Measurements from ENCODE around the gene KNTC1.
"Not testable (repeated sequence)": the region's sequence is repeated elsewhere in the genome, so short reads cannot be mapped to it uniquely, and the experiment has no call there.

The KNTC1 gene

GRCh38 chr12:122495258-122495657 lies 31.8 kb upstream of the KNTC1 start:
- Histone ChIP-seq H3K36me3 (ENCODE audit: insufficient read depth, low read length) (peaks cover 26% of the 10 kb centered on the region), H3K9ac (ENCODE audit: low read length) (no peak overlapping the region), H3K27me3 (ENCODE audit: control insufficient read depth in 1 of 2, insufficient read depth in 2 of 2, low read length in 2 of 2) (no peaks in the 10 kb centered on the region), H3K9me3 (ENCODE audit: low read length) (no peaks in the 10 kb centered on the region), H3K4me1 (ENCODE audit: insufficient read depth, low read length) (peaks cover 21% of the 10 kb centered on the region), H3K4me3 (ENCODE audit: low read depth in 1 of 2, low read length in 2 of 2) (no peak overlapping the region), H3K27ac (ENCODE audit: low read depth, low read length) (no peak overlapping the region)

- peak overlapping the region; percentile 86 for H3K9ac ChIP-seq (ENCODE audit: low read length)
- peaks cover 25% of the 10 kb centered on the region for H3K4me1 ChIP-seq (ENCODE audit: insufficient read depth, low read length)
- peak overlapping the region; percentile 93 for H3K27ac ChIP-seq (ENCODE audit: low read depth, low read length)
- no peaks in the 10 kb centered on the region for H3K9me3 ChIP-seq (ENCODE audit: low read length)
- H3K36me3 ChIP-seq (ENCODE audit: insufficient read depth, low read length) = peaks cover 24% of the 10 kb centered on the region
- no peaks in the 10 kb centered on the region for H3K27me3 ChIP-seq (ENCODE audit: control insufficient read depth in 1 of 2, insufficient read depth in 2 of 2, low read length in 2 of 2)
- peak overlapping the region; percentile 84 to 92 for H3K4me3 ChIP-seq (ENCODE audit: low read depth in 1 of 2, low read length in 2 of 2)
These were observed 26.9 kb upstream of the KNTC1 start for GRCh38 chr12:122499991-122500684.

DNA sequence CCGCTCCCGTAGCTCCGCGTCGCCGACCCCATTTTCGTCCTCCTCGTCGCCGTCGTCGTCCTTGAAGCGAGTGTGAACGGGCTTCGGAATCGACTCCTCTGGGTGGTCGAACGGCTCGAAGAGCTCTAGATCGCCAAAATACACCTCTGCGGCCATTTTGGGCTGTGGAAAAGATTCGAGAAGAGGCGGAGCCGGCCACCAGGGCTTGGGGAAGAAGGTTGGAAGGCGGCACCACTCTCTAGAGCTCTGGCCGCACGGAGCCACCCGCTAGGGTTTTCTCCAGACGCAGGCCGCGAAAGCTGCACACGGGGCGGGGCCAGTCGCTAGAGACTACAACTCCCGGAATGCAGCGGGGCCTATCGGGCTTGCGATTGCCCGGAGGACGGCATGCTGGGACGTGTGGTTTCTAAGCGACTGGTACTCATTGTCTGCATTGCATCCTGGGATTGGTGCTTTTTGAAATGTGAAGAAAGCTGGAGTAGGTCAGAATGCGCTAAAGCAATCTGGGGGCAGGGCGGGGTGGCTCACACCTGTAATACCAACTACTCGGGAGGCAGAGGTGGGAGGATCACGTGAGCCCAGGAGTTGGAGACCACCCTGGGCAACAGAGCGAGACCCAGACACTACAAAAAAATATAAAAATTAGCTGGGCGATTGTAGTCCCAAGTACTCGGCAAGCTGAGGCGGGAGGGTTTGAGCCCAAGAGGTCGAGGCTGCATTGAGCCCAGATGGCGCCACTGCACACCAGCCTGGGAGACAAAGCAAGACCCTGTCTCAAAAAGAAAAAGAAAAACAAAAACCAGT lies 26.2 kb upstream of the KNTC1 start, which contains the start of gene ZCCHC8:
Gene ZCCHC8 (minus strand): TSS at position 248 of the 804 bp plus-strand sequence. CDS start 92 bp downstream, at position 156.
- peak within 1 kb of the TSS; percentile 86 for H3K9ac ChIP-seq (ENCODE audit: low read length)
- H3K4me3 ChIP-seq (ENCODE audit: low read depth in 1 of 2, low read length in 2 of 2) = peak within 1 kb of the TSS; percentile 84 to 92
- H3K36me3 ChIP-seq (ENCODE audit: insufficient read depth, low read length) = peaks cover 26% of the 10 kb centered on the region
- H3K9me3 ChIP-seq (ENCODE audit: low read length) = no peaks in the 10 kb centered on the region
- H3K4me1 ChIP-seq (ENCODE audit: insufficient read depth, low read length) = peaks cover 25% of the 10 kb centered on the region
- peak within 1 kb of the TSS; percentile 93 for H3K27ac ChIP-seq (ENCODE audit: low read depth, low read length)
- H3K27me3 ChIP-seq (ENCODE audit: control insufficient read depth in 1 of 2, insufficient read depth in 2 of 2, low read length in 2 of 2) = no peaks in the 10 kb centered on the region

GRCh38 chr12:122501489-122501989 lies 25.5 kb upstream of the KNTC1 start:
- Histone ChIP-seq H3K4me3 (ENCODE audit: low read depth in 1 of 2, low read length in 2 of 2) (peak overlapping the region; percentile 42 to 92), H3K27me3 (ENCODE audit: control insufficient read depth in 1 of 2, insufficient read depth in 2 of 2, low read length in 2 of 2) (no peaks in the 10 kb centered on the region), H3K9ac (ENCODE audit: low read length) (no peak overlapping the region), H3K27ac (ENCODE audit: low read depth, low read length) (peak overlapping the region; percentile 93), H3K9me3 (ENCODE audit: low read length) (no peaks in the 10 kb centered on the region), H3K4me1 (ENCODE audit: insufficient read depth, low read length) (peaks cover 25% of the 10 kb centered on the region), H3K36me3 (ENCODE audit: insufficient read depth, low read length) (peaks cover 33% of the 10 kb centered on the region)

GRCh38 chr12:122503147-122503751 lies 23.8 kb upstream of the KNTC1 start:
- no peaks in the 10 kb centered on the region for H3K9me3 ChIP-seq (ENCODE audit: low read length)
- H3K4me3 ChIP-seq (ENCODE audit: low read depth in 1 of 2, low read length in 2 of 2) = no peak overlapping the region
- H3K27me3 ChIP-seq (ENCODE audit: control insufficient read depth in 1 of 2, insufficient read depth in 2 of 2, low read length in 2 of 2) = no peaks in the 10 kb centered on the region
- H3K27ac ChIP-seq (ENCODE audit: low read depth, low read length) = no peak overlapping the region
- H3K4me1 ChIP-seq (ENCODE audit: insufficient read depth, low read length) = peaks cover 18% of the 10 kb centered on the region
- H3K36me3 ChIP-seq (ENCODE audit: insufficient read depth, low read length) = peaks cover 49% of the 10 kb centered on the region
- no peak overlapping the region for H3K9ac ChIP-seq (ENCODE audit: low read length)

- Histone ChIP-seq H3K9me3 (ENCODE audit: low read length) (no peaks in the 10 kb centered on the region), H3K27me3 (ENCODE audit: control insufficient read depth in 1 of 2, insufficient read depth in 2 of 2, low read length in 2 of 2) (no peaks in the 10 kb centered on the region), H3K4me1 (ENCODE audit: insufficient read depth, low read length) (peaks cover 11% of the 10 kb centered on the region), H3K9ac (ENCODE audit: low read length) (no peak overlapping the region), H3K4me3 (ENCODE audit: low read depth in 1 of 2, low read length in 2 of 2) (no peak overlapping the region), H3K27ac (ENCODE audit: low read depth, low read length) (no peak overlapping the region), H3K36me3 (ENCODE audit: insufficient read depth, low read length) (peaks cover 56% of the 10 kb centered on the region)
These were observed 23.1 kb upstream of the KNTC1 start for GRCh38 chr12:122503783-122504590.

DNA sequence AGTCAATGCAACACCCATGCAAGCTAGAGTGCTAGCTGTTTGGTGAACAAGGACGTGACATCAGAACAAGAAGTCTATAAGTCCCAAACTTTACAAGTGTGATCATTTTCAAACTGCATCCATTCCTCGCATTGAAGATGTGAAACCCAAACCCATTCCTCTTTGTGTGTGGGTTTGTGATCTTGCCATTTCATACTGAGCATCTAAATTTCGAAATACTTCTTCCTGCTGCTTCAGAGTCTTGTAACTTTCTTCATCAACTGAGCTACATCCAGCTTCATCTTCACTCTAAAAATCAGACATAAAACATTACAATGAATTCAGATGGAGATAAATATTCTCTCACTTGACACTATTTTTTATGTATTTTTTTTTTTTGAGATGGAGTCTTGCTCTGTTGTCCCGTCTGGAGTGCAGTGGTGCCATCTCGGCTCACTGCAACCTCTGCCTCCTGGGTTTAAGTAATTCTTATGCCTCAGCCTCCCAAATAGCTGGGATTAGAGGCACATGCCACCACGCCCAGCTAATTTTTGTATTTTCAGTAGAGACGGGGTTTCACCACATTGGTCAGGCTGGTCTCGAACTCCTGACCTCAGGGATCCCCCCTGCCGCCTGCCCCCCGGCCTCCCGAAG lies 21.5 kb upstream of the KNTC1 start:
- peaks cover 71% of the 10 kb centered on the region for H3K36me3 ChIP-seq (ENCODE audit: insufficient read depth, low read length)
- H3K4me3 ChIP-seq (ENCODE audit: low read depth in 1 of 2, low read length in 2 of 2) = no peak overlapping the region
- no peak overlapping the region for H3K9ac ChIP-seq (ENCODE audit: low read length)
- no peaks in the 10 kb centered on the region for H3K27me3 ChIP-seq (ENCODE audit: control insufficient read depth in 1 of 2, insufficient read depth in 2 of 2, low read length in 2 of 2)
- no peaks in the 10 kb centered on the region for H3K9me3 ChIP-seq (ENCODE audit: low read length)
- H3K27ac ChIP-seq (ENCODE audit: low read depth, low read length) = no peak overlapping the region
- H3K4me1 ChIP-seq (ENCODE audit: insufficient read depth, low read length) = peaks cover 4% of the 10 kb centered on the region

DNA sequence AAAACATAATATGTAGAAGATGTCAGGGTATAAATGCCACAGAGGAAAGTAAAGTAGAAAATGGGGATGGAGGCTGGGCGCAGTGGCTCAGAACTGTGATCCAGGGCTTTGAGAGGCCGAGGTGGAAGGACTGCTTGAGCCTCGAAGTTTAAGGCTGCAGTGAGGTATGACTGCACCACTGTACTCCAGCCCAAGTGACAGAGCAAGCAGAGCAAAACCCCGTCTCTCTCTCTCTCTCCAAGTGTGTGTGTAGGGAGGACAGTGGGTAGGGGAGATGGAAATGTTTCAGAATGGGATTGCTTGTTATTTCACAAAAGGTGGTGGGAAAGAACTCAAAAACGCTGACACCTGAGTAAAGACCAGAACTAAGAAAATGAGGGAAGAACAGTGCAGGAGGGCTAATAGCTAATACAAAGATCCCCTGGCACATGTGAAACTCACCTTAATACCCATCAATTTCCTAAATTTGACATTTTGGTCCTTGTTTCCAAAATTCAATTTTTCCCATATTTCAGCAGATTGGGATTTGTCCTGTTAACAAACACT lies 20.6 kb upstream of the KNTC1 start:
- Histone ChIP-seq H3K4me1 (ENCODE audit: insufficient read depth, low read length) (no peaks in the 10 kb centered on the region), H3K36me3 (ENCODE audit: insufficient read depth, low read length) (peaks cover 75% of the 10 kb centered on the region), H3K27ac (ENCODE audit: low read depth, low read length) (no peak overlapping the region), H3K4me3 (ENCODE audit: low read depth in 1 of 2, low read length in 2 of 2) (no peak overlapping the region), H3K9me3 (ENCODE audit: low read length) (no peaks in the 10 kb centered on the region), H3K9ac (ENCODE audit: low read length) (no peak overlapping the region), H3K27me3 (ENCODE audit: control insufficient read depth in 1 of 2, insufficient read depth in 2 of 2, low read length in 2 of 2) (no peaks in the 10 kb centered on the region)

- H3K27me3 ChIP-seq (ENCODE audit: control insufficient read depth in 1 of 2, insufficient read depth in 2 of 2, low read length in 2 of 2) = no peaks in the 10 kb centered on the region
- no peak overlapping the region for H3K4me3 ChIP-seq (ENCODE audit: low read depth in 1 of 2, low read length in 2 of 2)
- H3K4me1 ChIP-seq (ENCODE audit: insufficient read depth, low read length) = no peaks in the 10 kb centered on the region
- no peaks in the 10 kb centered on the region for H3K9me3 ChIP-seq (ENCODE audit: low read length)
- no peak overlapping the region for H3K27ac ChIP-seq (ENCODE audit: low read depth, low read length)
- H3K36me3 ChIP-seq (ENCODE audit: insufficient read depth, low read length) = peaks cover 79% of the 10 kb centered on the region
- no peak overlapping the region for H3K9ac ChIP-seq (ENCODE audit: low read length)
These were observed 18.9 kb upstream of the KNTC1 start for GRCh38 chr12:122508163-122508562.

DNA sequence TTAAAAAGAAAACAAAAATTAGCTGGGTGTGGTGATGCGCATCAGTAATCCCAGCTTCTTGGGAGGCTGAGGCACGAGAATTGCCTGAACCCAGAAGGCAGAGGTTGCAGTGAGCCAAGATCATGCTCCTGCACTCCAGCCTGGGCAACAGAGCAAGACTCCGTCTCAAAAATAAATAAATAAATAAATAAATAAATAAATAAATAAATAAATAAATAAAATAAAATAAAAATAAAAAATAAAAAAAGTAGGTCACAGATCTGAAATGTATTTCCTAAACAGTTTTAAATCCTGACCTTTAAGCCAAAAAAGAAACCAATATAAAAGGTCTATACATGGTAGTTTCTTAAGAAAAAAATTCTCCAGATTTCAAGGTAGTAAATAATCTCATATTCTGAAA lies 14.0 kb upstream of the KNTC1 start:
- H3K27me3 ChIP-seq (ENCODE audit: control insufficient read depth in 1 of 2, insufficient read depth in 2 of 2, low read length in 2 of 2); H3K9me3 ChIP-seq (ENCODE audit: low read length); H3K4me3 ChIP-seq (ENCODE audit: low read depth in 1 of 2, low read length in 2 of 2); H3K9ac ChIP-seq (ENCODE audit: low read length); H3K4me1 ChIP-seq (ENCODE audit: insufficient read depth, low read length); H3K27ac ChIP-seq (ENCODE audit: low read depth, low read length): not testable (repeated sequence)
- peaks cover 83% of the 10 kb centered on the region for H3K36me3 ChIP-seq (ENCODE audit: insufficient read depth, low read length)
